Nephron (organoid): ENCODE data around the gene CYP26C1.

ENCODE experiments used
- H3K27ac Mint-ChIP-seq, 3 experiments: 2 replicates each; pipeline ENCODE4 v1.8.0; 2020; ENCODE audit warnings: mixed read lengths in 3 of 3, mild to moderate bottlenecking in 2 of 3, moderate library complexity in 1 of 3
- H3K27me3 Mint-ChIP-seq: 2 replicates; pipeline ENCODE4 v1.8.0; 2021; ENCODE audit warnings: low read depth, mild to moderate bottlenecking, moderate library complexity, mixed read lengths
- H3K36me3 Mint-ChIP-seq: 2 replicates; pipeline ENCODE4 v1.8.0; 2020; ENCODE audit warnings: low read depth, mixed read lengths
- H3K4me1 Mint-ChIP-seq: 2 replicates; pipeline ENCODE4 v1.8.0; 2020; ENCODE audit warnings: mixed read lengths
- H3K4me3 Mint-ChIP-seq, 3 experiments: 2 replicates each; pipeline ENCODE4 v1.8.0; 2020; ENCODE audit warnings: mild to moderate bottlenecking in 3 of 3, mixed read lengths in 3 of 3, moderate library complexity in 2 of 3
- H3K9me3 Mint-ChIP-seq: 2 replicates; pipeline ENCODE4 v1.8.0; 2020; ENCODE audit warnings: mixed read lengths
- TF ChIP-seq, protein P1 (sequence below), 3 experiments: fragments of 200-600 bp; sonication (generic); IDR thresholded peaks; one replicate each; pipeline ENCODE4 v1.5.0; 2021; ENCODE audit warnings: antibody characterized with exemption in 3 of 3; ENCODE audit not compliant: unreplicated experiment in 3 of 3

The CYP26C1 gene

DNA sequence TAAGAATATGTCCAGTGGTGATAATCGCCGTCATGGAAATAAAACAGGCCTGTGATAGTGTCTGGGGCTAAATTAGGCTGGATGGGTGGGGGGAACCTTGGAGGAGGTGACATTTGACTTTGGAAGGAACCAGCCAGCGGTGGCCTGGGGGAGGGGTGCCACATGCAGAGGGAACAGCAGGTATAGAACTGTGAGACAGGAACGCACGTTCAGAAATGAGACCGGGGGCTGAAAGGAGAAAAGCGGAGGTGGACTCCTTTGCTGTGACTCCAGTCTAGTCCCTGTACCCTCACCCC lies 10.5 kb downstream of the CYP26C1 start:
- Mint-ChIP-seq H3K27ac (no peak overlapping the region), H3K9me3 (no peaks in the 10 kb centered on the region), H3K27me3 (peaks cover 100% of the 10 kb centered on the region), H3K4me1 (peaks cover 33% of the 10 kb centered on the region), H3K4me3 (peak overlapping the region; percentile 65 to 68 (median 67)), H3K36me3 (no peaks in the 10 kb centered on the region)
- TF ChIP-seq, protein P1, sequence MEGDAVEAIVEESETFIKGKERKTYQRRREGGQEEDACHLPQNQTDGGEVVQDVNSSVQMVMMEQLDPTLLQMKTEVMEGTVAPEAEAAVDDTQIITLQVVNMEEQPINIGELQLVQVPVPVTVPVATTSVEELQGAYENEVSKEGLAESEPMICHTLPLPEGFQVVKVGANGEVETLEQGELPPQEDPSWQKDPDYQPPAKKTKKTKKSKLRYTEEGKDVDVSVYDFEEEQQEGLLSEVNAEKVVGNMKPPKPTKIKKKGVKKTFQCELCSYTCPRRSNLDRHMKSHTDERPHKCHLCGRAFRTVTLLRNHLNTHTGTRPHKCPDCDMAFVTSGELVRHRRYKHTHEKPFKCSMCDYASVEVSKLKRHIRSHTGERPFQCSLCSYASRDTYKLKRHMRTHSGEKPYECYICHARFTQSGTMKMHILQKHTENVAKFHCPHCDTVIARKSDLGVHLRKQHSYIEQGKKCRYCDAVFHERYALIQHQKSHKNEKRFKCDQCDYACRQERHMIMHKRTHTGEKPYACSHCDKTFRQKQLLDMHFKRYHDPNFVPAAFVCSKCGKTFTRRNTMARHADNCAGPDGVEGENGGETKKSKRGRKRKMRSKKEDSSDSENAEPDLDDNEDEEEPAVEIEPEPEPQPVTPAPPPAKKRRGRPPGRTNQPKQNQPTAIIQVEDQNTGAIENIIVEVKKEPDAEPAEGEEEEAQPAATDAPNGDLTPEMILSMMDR (IDR thresholded peaks at IDR 0.05; ENCODE audit: unreplicated experiment in 3 of 3), result no peak

DNA sequence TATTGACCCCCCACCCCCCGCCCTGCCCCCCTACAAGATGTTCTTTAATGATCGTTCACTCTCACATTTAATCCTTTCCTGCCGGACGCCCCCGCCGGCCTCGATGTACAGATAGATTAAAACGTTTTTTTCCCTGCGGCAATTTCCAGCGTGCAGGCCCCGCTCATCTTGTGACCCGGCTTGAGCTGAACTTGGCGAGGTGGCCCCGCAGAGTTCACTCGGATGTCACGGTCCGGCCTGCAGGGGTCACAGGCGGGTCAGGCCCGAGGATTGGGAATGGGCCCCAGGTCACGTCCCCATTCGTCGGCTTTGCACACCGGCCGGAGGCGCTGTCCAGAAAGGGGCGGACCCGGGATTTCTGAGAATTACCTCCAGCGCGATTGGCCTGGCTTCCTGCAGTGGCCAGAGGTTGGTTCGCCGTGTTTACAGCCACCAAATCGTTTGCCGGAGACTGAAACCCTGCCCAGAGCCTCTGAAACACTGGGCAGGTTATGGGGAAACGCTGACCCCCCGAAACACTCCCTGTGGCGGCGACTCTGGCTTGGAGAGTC lies 11.2 kb downstream of the CYP26C1 start:
- Mint-ChIP-seq H3K4me1 (peaks cover 36% of the 10 kb centered on the region), H3K4me3 (peak overlapping the region; percentile 77 to 84 (median 80)), H3K27me3 (peaks cover 100% of the 10 kb centered on the region), H3K9me3 (no peaks in the 10 kb centered on the region), H3K27ac (no peak overlapping the region), H3K36me3 (no peaks in the 10 kb centered on the region)
- TF ChIP-seq, protein P1 (IDR thresholded peaks at IDR 0.05; ENCODE audit: unreplicated experiment in 3 of 3), result no peak

- Mint-ChIP-seq H3K9me3 (no peaks in the 10 kb centered on the region), H3K36me3 (no peaks in the 10 kb centered on the region), H3K4me3 (peak overlapping the region; percentile 77 to 84 (median 80)), H3K27ac (no peak overlapping the region), H3K27me3 (peaks cover 99% of the 10 kb centered on the region), H3K4me1 (peaks cover 38% of the 10 kb centered on the region)
- TF ChIP-seq, protein P1 (IDR thresholded peaks at IDR 0.05; ENCODE audit: unreplicated experiment in 3 of 3), result no peak
These were observed 11.7 kb downstream of the CYP26C1 start for GRCh38 chr10:93072225-93072712.

- Mint-ChIP-seq H3K27ac (no peak overlapping the region), H3K27me3 (peaks cover 98% of the 10 kb centered on the region), H3K4me3 (peak overlapping the region; percentile 77 to 84 (median 80)), H3K9me3 (no peaks in the 10 kb centered on the region), H3K4me1 (peaks cover 38% of the 10 kb centered on the region), H3K36me3 (no peaks in the 10 kb centered on the region)
- TF ChIP-seq, protein P1 (IDR thresholded peaks at IDR 0.05; ENCODE audit: unreplicated experiment in 3 of 3), result no peak
These were observed 12.3 kb downstream of the CYP26C1 start for GRCh38 chr10:93072713-93073538.

- Mint-ChIP-seq H3K4me3 (peak within 1 kb of the TSS; percentile 85 to 88 (median 85)), H3K4me1 (peaks cover 33% of the 10 kb centered on the region), H3K27ac (peak within 1 kb of the TSS in 1 of 3 experiments; percentile 9), H3K27me3 (peaks cover 98% of the 10 kb centered on the region), H3K36me3 (no peaks in the 10 kb centered on the region), H3K9me3 (no peaks in the 10 kb centered on the region)
- TF ChIP-seq, protein P1 (IDR thresholded peaks at IDR 0.05; ENCODE audit: unreplicated experiment in 3 of 3), result no peak
These were observed 13.0 kb downstream of the CYP26C1 start, which contains the start of gene CYP26A1 for GRCh38 chr10:93073539-93074146. CYP26A1 (plus strand) TSS chr10:93073893; CDS start chr10:93073935, 42 bp downstream.
